Natural killer cell (primary cell): ENCODE measurements around the gene AGO3. TPM values are rescaled to one million over a fixed set of nuclear protein-coding genes. Genes with fewer than 3 reads are reported as not detected.
A peak's percentile ranks its signal among the peaks of the same experiment; 100 is the strongest.

ENCODE experiments used
- ATAC-seq, 3 donors: fragments of 150-1000 bp in 2 of 3; fragments of 200-7000 bp in 1 of 3; cut with Tn5 transposase; 1 replicate in 1 of 3; 2 replicates in 2 of 3; pipeline ENCODE4 v1.10.0; 2021; ENCODE audit warnings: mild to moderate bottlenecking in 2 of 3, moderate library complexity in 2 of 3
- DNase-seq, 2 donors: peaks; one replicate each; pipeline versions ENCODE4 v3.0.0 to v3.0.0-alpha.2; 2013 to 2021; ENCODE audit warnings: mixed read lengths in 1 of 2
- H3K27ac ChIP-seq: one replicate; pipeline ENCODE4 v1.5.1; 2013; ENCODE audit warnings: mild to moderate bottlenecking, low read length
- H3K27me3 ChIP-seq: one replicate; pipeline ENCODE4 v1.6.1; 2013; ENCODE audit warnings: low read length; ENCODE audit not compliant: control insufficient read depth, insufficient read depth
- H3K36me3 ChIP-seq: one replicate; pipeline ENCODE4 v1.6.1; 2013; ENCODE audit warnings: low read length; ENCODE audit not compliant: control insufficient read depth, insufficient read depth
- H3K4me1 ChIP-seq: one replicate; pipeline ENCODE4 v1.6.1; 2013; ENCODE audit warnings: low read length; ENCODE audit not compliant: control insufficient read depth, insufficient read depth
- H3K4me3 ChIP-seq: one replicate; pipeline ENCODE4 v1.5.1; 2013; ENCODE audit warnings: low read length
- H3K9me3 ChIP-seq: one replicate; pipeline ENCODE4 v1.6.1; 2013; ENCODE audit warnings: low read length; ENCODE audit not compliant: control insufficient read depth, insufficient read depth
- H3K27ac Mint-ChIP-seq, 2 donors: one replicate each; pipeline ENCODE4 v1.8.0; 2022; ENCODE audit warnings: mild to moderate bottlenecking in 2 of 2, mixed read lengths in 2 of 2, moderate library complexity in 1 of 2
- H3K27me3 Mint-ChIP-seq, 2 donors: one replicate each; pipeline ENCODE4 v1.8.0; 2022; ENCODE audit warnings: low read depth in 2 of 2, mixed read lengths in 2 of 2
- H3K36me3 Mint-ChIP-seq: one replicate; pipeline ENCODE4 v1.8.0; 2022; ENCODE audit warnings: mixed read lengths
- H3K4me1 Mint-ChIP-seq, 2 donors: one replicate each; pipeline ENCODE4 v1.8.0; 2022; ENCODE audit warnings: mixed read lengths in 2 of 2
- H3K4me3 Mint-ChIP-seq: one replicate; pipeline ENCODE4 v1.8.0; 2022; ENCODE audit warnings: mild to moderate bottlenecking, moderate library complexity, mixed read lengths
- H3K9me3 Mint-ChIP-seq, 2 donors: one replicate each; pipeline ENCODE4 v1.8.0; 2022; ENCODE audit warnings: mixed read lengths in 2 of 2
- WGBS: methylation state at CpG from one replicate; pipeline ENCODE4 v1.1.7; 2013; ENCODE audit warnings: missing lambda C conversion rate; ENCODE audit not compliant: insufficient coverage; 5-methylcytosine and 5-hydroxymethylcytosine counted together
- intact Hi-C: fragments of 100-400 bp; cut with micrococcal nuclease; formaldehyde crosslinking; loops from one replicate; pipeline ENCODE4 v1.14.2; 2022
- total RNA-seq, 4 donors: library from RNA; stranded (reverse); fragments of 120-200 nt in 1 of 4; gene quantifications; one replicate each; pipeline versions ENCODE4 v1.2.3 to v1.2.4, GENCODE V29; 2013 to 2022
- TF ChIP-seq, protein P1 (sequence below): fragments of 200-600 bp; IDR thresholded peaks from one replicate; pipeline ENCODE4 v1.8.0; 2022; ENCODE audit warnings: antibody characterized with exemption

AGO3 gene
- total RNA-seq, 3 donors from 2014 or later (not counting 1 experiment from before 2014, with no cell fraction given) = 36.5 to 49.6 (median 49.0) TPM

- Mint-ChIP-seq H3K27me3 (no peaks in the 10 kb centered on the region), H3K4me1 (peaks cover 35 to 46% of the 10 kb centered on the region in 2 donors), H3K36me3 (peaks cover 11% of the 10 kb centered on the region), H3K27ac (peak overlapping the region in 1 of 2 donors; percentile 60), H3K9me3 (no peaks in the 10 kb centered on the region), H3K4me3 (no peak overlapping the region)
- Histone ChIP-seq H3K27ac (no peak overlapping the region), H3K9me3 (no peaks in the 10 kb centered on the region), H3K36me3 (peaks cover 8% of the 10 kb centered on the region), H3K27me3 (no peaks in the 10 kb centered on the region), H3K4me1 (peaks cover 38% of the 10 kb centered on the region), H3K4me3 (no peak overlapping the region)
- intact Hi-C loops = no loop called here
- 80% methylated on average over 2 of the region's 4 CpGs for WGBS
- TF ChIP-seq, protein P1, sequence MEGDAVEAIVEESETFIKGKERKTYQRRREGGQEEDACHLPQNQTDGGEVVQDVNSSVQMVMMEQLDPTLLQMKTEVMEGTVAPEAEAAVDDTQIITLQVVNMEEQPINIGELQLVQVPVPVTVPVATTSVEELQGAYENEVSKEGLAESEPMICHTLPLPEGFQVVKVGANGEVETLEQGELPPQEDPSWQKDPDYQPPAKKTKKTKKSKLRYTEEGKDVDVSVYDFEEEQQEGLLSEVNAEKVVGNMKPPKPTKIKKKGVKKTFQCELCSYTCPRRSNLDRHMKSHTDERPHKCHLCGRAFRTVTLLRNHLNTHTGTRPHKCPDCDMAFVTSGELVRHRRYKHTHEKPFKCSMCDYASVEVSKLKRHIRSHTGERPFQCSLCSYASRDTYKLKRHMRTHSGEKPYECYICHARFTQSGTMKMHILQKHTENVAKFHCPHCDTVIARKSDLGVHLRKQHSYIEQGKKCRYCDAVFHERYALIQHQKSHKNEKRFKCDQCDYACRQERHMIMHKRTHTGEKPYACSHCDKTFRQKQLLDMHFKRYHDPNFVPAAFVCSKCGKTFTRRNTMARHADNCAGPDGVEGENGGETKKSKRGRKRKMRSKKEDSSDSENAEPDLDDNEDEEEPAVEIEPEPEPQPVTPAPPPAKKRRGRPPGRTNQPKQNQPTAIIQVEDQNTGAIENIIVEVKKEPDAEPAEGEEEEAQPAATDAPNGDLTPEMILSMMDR = no peak
- ATAC-seq (no peak), DNase-seq (peak in 1 of 2 donors; percentile 7)
These were observed 44.8 kb upstream of the AGO3 start for GRCh38 chr1:35885961-35886558.

GRCh38 chr1:35886577-35887431, 44.1 kb upstream of the AGO3 start:
- peaks cover 38% of the 10 kb centered on the region for H3K4me1 ChIP-seq
- no peaks in the 10 kb centered on the region for H3K27me3 ChIP-seq
- peaks cover 13% of the 10 kb centered on the region for H3K36me3 Mint-ChIP-seq
- H3K36me3 ChIP-seq = peaks cover 10% of the 10 kb centered on the region
- TF ChIP-seq, protein P1 = no peak
- intact Hi-C loops = no loop called here
- H3K4me3 Mint-ChIP-seq = no peak overlapping the region
- no peaks in the 10 kb centered on the region for H3K9me3 Mint-ChIP-seq
- WGBS = 53% methylated on average over 3 of the region's 3 CpGs
- H3K27ac ChIP-seq = no peak overlapping the region
- no peak overlapping the region for H3K4me3 ChIP-seq
- no peaks in the 10 kb centered on the region for H3K27me3 Mint-ChIP-seq
- peaks cover 34 to 44% of the 10 kb centered on the region in 2 donors for H3K4me1 Mint-ChIP-seq
- peak overlapping the region in 1 of 2 donors; percentile 60 for H3K27ac Mint-ChIP-seq
- no peaks in the 10 kb centered on the region for H3K9me3 ChIP-seq
- no peak for DNase-seq
- no peak for ATAC-seq

- Mint-ChIP-seq H3K9me3 (no peaks in the 10 kb centered on the region), H3K27ac (peak overlapping the region in 1 of 2 donors; percentile 1), H3K36me3 (peaks cover 13% of the 10 kb centered on the region), H3K4me1 (peaks cover 26 to 37% of the 10 kb centered on the region in 2 donors), H3K4me3 (no peak overlapping the region), H3K27me3 (no peaks in the 10 kb centered on the region)
- peaks cover 12% of the 10 kb centered on the region for H3K36me3 ChIP-seq
- H3K4me1 ChIP-seq = peaks cover 36% of the 10 kb centered on the region
- DNase-seq (no peak), ATAC-seq (no peak)
- intact Hi-C loops = no loop called here
- H3K27ac ChIP-seq = no peak overlapping the region
- TF ChIP-seq, protein P1 = no peak
- no peaks in the 10 kb centered on the region for H3K9me3 ChIP-seq
- no peak overlapping the region for H3K4me3 ChIP-seq
- WGBS = 81% methylated on average over 2 of the region's 2 CpGs
- H3K27me3 ChIP-seq = no peaks in the 10 kb centered on the region
These were observed 43.4 kb upstream of the AGO3 start for GRCh38 chr1:35887508-35887907.
